Testis (tissue), 3 donors: Measurements from ENCODE around the gene HHLA2. TPM values are rescaled to one million over a fixed set of nuclear protein-coding genes. Genes with fewer than 3 reads are reported as not detected.
"Not testable (repeated sequence)": the region's sequence is repeated elsewhere in the genome, so short reads cannot be mapped to it uniquely, and the experiment has no call there.

Experiments used
- DNase-seq: peaks from one replicate; pipeline ENCODE4 v3.0.0-alpha.2; 2019
- H3K27ac ChIP-seq, 2 donors: fragments of 200-600 bp; sonication (generic); one replicate each; pipeline ENCODE4 v1.5.1; 2019
- H3K27me3 ChIP-seq: fragments of 200-600 bp; sonication (generic); one replicate; pipeline ENCODE4 v1.5.1; 2019
- H3K36me3 ChIP-seq: fragments of 200-600 bp; sonication (generic); one replicate; pipeline ENCODE4 v1.5.1; 2017; ENCODE audit warnings: low read depth; ENCODE audit errors: missing control alignments
- H3K4me1 ChIP-seq: fragments of 200-600 bp; sonication (generic); one replicate; pipeline ENCODE4 v1.5.1; 2019
- H3K4me3 ChIP-seq, 2 donors: fragments of 200-600 bp; sonication (generic); one replicate each; pipeline ENCODE4 v1.5.1; 2017 to 2019
- H3K9me3 ChIP-seq: fragments of 200-600 bp; sonication (generic); one replicate; pipeline ENCODE4 v1.5.1; 2017
- POLR2A ChIP-seq: fragments of 450-650 bp; IDR thresholded peaks from one replicate; pipeline ENCODE4 v1.6.1; 2017; ENCODE audit warnings: antibody characterized with exemption, mild to moderate bottlenecking, moderate library complexity
- WGBS, 2 donors: methylation state at CpG; one replicate each; pipeline ENCODE4 v1.1.5; 2018; 5-methylcytosine and 5-hydroxymethylcytosine counted together
- intact Hi-C: fragments of 100-400 bp; cut with DNase I; formaldehyde crosslinking; loops from one replicate; pipeline ENCODE4 v1.15.1; 2023; ENCODE audit warnings: low total_unique reads
- polyA plus RNA-seq: library from polyadenylated mRNA; stranded (reverse); fragments of 350-450 nt; fragmentation: Illumina TruSeq; extraction: RNeasy Lipid Tissue Mini Kit (QIAGEN cat#74804); gene quantifications from one replicate; pipeline ENCODE4 v1.2.3, GENCODE V29; 2014; ENCODE audit warnings: low read depth, low replicate concordance; ENCODE audit not compliant: insufficient read depth
- total RNA-seq, 2 donors: library from RNA; depleted of rRNA; stranded (reverse); fragments of >200 nt; gene quantifications; one replicate each; pipeline ENCODE4 v1.2.3, GENCODE V29; 2016
- TF ChIP-seq, protein P1 (sequence below), 3 experiments: fragments of 450-650 bp in 2 of 3; fragments of 200-600 bp in 1 of 3; sonication (generic) in 1 of 3; IDR thresholded peaks; one replicate each; pipeline ENCODE4 v1.5.1; 2016 to 2019; ENCODE audit warnings: antibody characterized with exemption in 3 of 3, mild to moderate bottlenecking in 2 of 3, moderate library complexity in 1 of 3

HHLA2 gene
- total and polyA plus RNA-seq, 3 donors from 2014 or later = 1.5 to 6.7 (median 5.2) TPM

DNA sequence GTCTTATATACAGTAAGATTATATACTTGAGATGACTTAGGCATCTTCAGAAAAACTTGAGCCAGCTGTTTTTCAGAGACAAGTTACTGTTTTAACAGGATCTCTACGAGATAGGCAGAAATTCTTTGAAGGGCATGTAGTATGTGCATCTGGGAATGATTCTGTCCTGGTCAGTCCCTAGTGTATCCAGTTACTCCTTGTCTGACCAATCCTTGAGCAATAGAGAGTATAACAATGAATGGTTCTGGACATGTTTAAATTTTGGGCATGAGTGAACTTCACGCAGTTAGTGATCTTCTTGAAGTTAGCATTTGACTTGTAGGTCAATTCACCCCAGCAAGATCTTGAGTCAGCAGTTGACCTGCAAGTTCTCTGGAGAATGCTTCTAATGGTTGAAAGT lies 24.7 kb upstream of the HHLA2 start:
- no peak overlapping the region for H3K27ac ChIP-seq
- H3K9me3 ChIP-seq = no peaks in the 10 kb centered on the region
- no peak overlapping the region for H3K4me3 ChIP-seq
- no peaks in the 10 kb centered on the region for H3K36me3 ChIP-seq
- no peaks in the 10 kb centered on the region for H3K4me1 ChIP-seq
- 45 to 47% methylated on average over 2 of the region's 2 CpGs for WGBS, 2 donors
- intact Hi-C loops = no loop called here
- DNase-seq = no peak
- H3K27me3 ChIP-seq = no peaks in the 10 kb centered on the region
- TF ChIP-seq, protein P1, sequence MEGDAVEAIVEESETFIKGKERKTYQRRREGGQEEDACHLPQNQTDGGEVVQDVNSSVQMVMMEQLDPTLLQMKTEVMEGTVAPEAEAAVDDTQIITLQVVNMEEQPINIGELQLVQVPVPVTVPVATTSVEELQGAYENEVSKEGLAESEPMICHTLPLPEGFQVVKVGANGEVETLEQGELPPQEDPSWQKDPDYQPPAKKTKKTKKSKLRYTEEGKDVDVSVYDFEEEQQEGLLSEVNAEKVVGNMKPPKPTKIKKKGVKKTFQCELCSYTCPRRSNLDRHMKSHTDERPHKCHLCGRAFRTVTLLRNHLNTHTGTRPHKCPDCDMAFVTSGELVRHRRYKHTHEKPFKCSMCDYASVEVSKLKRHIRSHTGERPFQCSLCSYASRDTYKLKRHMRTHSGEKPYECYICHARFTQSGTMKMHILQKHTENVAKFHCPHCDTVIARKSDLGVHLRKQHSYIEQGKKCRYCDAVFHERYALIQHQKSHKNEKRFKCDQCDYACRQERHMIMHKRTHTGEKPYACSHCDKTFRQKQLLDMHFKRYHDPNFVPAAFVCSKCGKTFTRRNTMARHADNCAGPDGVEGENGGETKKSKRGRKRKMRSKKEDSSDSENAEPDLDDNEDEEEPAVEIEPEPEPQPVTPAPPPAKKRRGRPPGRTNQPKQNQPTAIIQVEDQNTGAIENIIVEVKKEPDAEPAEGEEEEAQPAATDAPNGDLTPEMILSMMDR (IDR thresholded peaks at IDR 0.05) = no peak
- no peak for TF ChIP-seq POLR2A

DNA sequence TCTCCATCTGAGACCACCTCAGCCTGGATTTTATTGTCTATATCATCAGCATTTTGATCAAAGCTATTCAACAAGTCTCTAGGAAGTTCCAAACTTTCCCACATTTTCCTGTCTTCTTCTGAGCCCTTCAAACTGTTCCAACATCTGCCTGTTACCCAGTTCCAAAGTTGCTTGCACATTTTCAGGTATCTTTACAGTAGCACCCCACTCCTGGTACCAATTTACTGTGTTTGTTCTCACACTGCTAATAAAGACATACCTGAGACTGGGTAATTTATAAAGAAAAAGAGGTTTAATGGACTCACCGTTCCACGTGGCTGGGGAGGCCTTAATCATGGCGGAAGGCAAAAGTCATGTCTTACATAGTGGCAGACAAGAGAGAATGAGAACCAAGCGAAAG lies 17.3 kb upstream of the HHLA2 start:
- DNase-seq, H3K27me3 ChIP-seq, H3K4me3 ChIP-seq, H3K4me1 ChIP-seq, intact Hi-C loops, H3K36me3 ChIP-seq, H3K27ac ChIP-seq, H3K9me3 ChIP-seq: not testable (repeated sequence)
- WGBS, 2 donors = 57 to 62% methylated on average over 4 of the region's 4 CpGs

DNA sequence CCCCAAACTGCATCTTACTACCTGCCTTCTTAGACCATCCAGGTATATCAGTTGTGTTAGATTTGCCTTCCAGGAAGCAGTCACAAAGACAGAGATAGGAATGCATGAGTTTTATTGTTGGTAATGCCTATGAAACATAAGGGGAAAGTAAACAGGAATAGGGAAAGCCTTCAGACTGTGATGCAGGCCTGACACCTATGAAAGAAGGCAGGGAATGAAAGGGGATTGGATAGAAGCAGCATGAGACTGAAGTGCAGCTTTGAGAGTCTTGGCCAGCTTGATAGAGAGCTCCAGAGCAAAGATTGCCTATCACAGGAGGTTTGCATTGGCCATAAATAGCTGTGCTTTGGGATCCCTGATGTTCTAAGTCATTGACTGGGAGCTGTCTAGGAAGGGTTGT lies 15.9 kb upstream of the HHLA2 start:
- Histone ChIP-seq H3K36me3 (no peaks in the 10 kb centered on the region), H3K9me3 (no peaks in the 10 kb centered on the region), H3K4me3 (no peak overlapping the region), H3K27ac (no peak overlapping the region), H3K27me3 (no peaks in the 10 kb centered on the region), H3K4me1 (no peaks in the 10 kb centered on the region)
- DNase-seq = no peak
- TF ChIP-seq, protein P1 (IDR thresholded peaks at IDR 0.05) = no peak
- TF ChIP-seq POLR2A = no peak
- intact Hi-C loops = no loop called here

DNA sequence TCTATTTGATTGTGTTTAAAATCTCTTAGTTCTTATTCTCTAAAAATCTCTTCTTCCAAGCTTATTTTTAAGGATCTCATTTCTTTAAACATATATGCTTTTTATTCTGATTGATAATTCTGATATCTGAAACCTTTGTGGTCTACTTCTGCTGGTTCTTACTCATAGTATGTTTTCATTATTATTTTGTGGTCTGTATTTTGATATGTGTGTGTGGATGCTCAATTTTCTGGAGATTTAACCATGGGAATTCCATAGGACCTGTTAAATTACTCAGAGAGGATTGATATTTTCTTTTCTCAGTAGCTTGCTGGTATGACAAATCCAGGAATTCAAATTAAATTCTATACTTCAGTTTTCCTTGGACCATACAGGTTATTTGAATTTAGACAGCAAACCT lies 14.7 kb upstream of the HHLA2 start:
- H3K9me3 ChIP-seq = no peaks in the 10 kb centered on the region
- intact Hi-C loops = no loop called here
- H3K27me3 ChIP-seq = no peaks in the 10 kb centered on the region
- H3K4me3 ChIP-seq = no peak overlapping the region
- TF ChIP-seq, protein P1 (IDR thresholded peaks at IDR 0.05) = no peak
- TF ChIP-seq POLR2A = no peak
- no peak for DNase-seq
- H3K36me3 ChIP-seq = no peaks in the 10 kb centered on the region
- H3K27ac ChIP-seq = no peak overlapping the region
- H3K4me1 ChIP-seq = no peaks in the 10 kb centered on the region

DNA sequence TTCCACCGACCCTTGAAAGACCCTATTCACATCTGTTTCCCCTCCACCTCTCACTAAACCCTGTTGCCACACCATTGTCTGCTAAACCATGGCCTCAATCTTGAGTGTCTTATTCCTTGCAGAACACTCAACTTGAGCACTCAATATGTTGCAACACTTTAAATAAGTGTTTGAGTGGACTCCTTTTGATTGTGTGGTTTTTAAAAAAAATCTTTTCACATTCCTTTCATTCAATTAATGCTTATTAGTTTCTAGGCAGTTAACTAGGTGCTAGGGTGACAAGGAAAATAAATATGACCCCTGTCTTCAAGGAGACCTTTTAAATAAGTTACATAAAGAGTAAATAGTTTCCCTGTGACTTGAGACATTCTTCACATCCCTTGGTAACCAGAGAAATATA lies 13.3 kb upstream of the HHLA2 start:
- DNase-seq = no peak
- Histone ChIP-seq H3K27me3 (no peaks in the 10 kb centered on the region), H3K4me3 (no peak overlapping the region), H3K36me3 (no peaks in the 10 kb centered on the region), H3K4me1 (no peaks in the 10 kb centered on the region), H3K9me3 (no peaks in the 10 kb centered on the region), H3K27ac (no peak overlapping the region)
- 50 to 54% methylated on average over 1 of the region's 1 CpG for WGBS, 2 donors
- no peak for TF ChIP-seq POLR2A
- TF ChIP-seq, protein P1 (IDR thresholded peaks at IDR 0.05) = no peak
- intact Hi-C loops = no loop called here
